HFFc6 (cell line): ENCODE measurements around the gene FRY. TPM values are rescaled to one million over a fixed set of nuclear protein-coding genes. Genes with fewer than 3 reads are reported as not detected.
"Not testable (repeated sequence)": the region's sequence is repeated elsewhere in the genome, so short reads cannot be mapped to it uniquely, and the experiment has no call there.

ENCODE experiments used
- DNase-seq: peaks from one replicate; pipeline ENCODE4 v3.0.0-alpha.2; 2018
- H3K27ac Mint-ChIP-seq: 2 replicates; pipeline ENCODE4 v1.8.0; 2020; ENCODE audit warnings: mild to moderate bottlenecking, mixed read lengths
- H3K27me3 Mint-ChIP-seq: 2 replicates; pipeline ENCODE4 v1.8.0; 2021; ENCODE audit warnings: mild to moderate bottlenecking, moderate library complexity, mixed read lengths; ENCODE audit not compliant: insufficient read depth
- H3K36me3 Mint-ChIP-seq: 2 replicates; pipeline ENCODE4 v1.8.0; 2021; ENCODE audit warnings: low read depth, mixed read lengths
- H3K4me1 Mint-ChIP-seq: 2 replicates; pipeline ENCODE4 v1.8.0; 2020; ENCODE audit warnings: low read depth, mixed read lengths
- H3K4me3 Mint-ChIP-seq: 2 replicates; pipeline ENCODE4 v1.8.0; 2020; ENCODE audit warnings: mild to moderate bottlenecking, moderate library complexity, mixed read lengths
- H3K9me3 Mint-ChIP-seq: 2 replicates; pipeline ENCODE4 v1.8.0; 2020; ENCODE audit warnings: mild to moderate bottlenecking, mixed read lengths
- total RNA-seq, 6 experiments: library from RNA; stranded (reverse); fragmentation: NEBNext Ultra II Directional; extraction: Animal tissue kit (Norgen Biotek cat#: 25700); gene quantifications; 2 replicates in 1 of 6; 3 replicates in 5 of 6; pipeline ENCODE4 v1.2.3, GENCODE V29; 2021
- TF ChIP-seq, protein P1 (sequence below): fragments of 200-600 bp; sonication (generic); IDR thresholded peaks from 2 replicates; pipeline ENCODE4 v1.5.0; 2021; ENCODE audit warnings: antibody characterized with exemption, mild to moderate bottlenecking

FRY gene
- total RNA-seq, 6 experiments from 2014 or later: 12.3 to 19.2 (median 13.8) TPM

DNA sequence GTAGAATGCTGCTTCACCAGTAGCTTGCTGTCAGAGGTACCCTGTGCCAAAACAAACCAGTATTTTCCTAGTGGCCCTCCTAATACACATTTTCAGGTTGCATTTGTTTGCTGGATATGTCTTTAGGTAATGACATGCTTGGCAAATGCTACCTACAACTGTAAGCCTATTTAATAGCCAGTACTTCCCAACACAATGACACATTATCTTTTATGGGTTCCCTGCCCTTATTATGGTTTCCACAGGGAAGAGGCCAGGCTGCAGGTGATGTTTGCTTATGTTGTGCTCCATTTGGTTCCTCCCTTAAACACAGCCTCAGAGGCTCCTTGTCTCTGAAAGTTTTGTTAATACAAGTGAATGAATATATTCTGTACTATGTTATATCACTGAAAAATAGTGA is 24.7 kb downstream of the FRY start:
- no peak for DNase-seq
- Mint-ChIP-seq H3K4me1 (peaks cover 7% of the 10 kb centered on the region; the same call in 1 of the 2 replicates), H3K36me3 (no peaks in the 10 kb centered on the region), H3K27me3 (no peaks in the 10 kb centered on the region; the same call in 1 of the 2 replicates), H3K4me3 (no peak overlapping the region), H3K9me3 (no peaks in the 10 kb centered on the region), H3K27ac (no peak overlapping the region)
- TF ChIP-seq, protein P1, sequence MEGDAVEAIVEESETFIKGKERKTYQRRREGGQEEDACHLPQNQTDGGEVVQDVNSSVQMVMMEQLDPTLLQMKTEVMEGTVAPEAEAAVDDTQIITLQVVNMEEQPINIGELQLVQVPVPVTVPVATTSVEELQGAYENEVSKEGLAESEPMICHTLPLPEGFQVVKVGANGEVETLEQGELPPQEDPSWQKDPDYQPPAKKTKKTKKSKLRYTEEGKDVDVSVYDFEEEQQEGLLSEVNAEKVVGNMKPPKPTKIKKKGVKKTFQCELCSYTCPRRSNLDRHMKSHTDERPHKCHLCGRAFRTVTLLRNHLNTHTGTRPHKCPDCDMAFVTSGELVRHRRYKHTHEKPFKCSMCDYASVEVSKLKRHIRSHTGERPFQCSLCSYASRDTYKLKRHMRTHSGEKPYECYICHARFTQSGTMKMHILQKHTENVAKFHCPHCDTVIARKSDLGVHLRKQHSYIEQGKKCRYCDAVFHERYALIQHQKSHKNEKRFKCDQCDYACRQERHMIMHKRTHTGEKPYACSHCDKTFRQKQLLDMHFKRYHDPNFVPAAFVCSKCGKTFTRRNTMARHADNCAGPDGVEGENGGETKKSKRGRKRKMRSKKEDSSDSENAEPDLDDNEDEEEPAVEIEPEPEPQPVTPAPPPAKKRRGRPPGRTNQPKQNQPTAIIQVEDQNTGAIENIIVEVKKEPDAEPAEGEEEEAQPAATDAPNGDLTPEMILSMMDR: no peak

DNA sequence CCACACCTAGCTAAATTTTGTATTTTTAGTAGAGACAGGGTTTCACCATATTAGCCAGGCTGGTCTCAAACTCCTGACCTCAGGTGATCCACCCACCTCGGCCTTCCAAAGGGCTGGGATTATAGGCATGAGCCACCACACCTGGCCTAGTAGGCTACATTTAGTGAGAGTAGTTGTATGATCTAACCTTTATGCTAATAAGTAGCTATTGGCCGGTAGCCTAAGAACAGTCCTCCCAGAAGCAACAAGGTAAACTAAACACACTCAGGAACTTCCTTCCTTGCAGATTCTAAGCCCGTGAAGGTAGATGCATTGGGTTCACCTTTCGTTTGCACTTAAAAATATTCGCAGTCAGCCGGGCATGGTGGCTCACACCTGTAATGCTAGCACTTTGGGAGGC is 25.8 kb downstream of the FRY start:
- not testable (repeated sequence) for H3K4me3 Mint-ChIP-seq, DNase-seq, H3K9me3 Mint-ChIP-seq, H3K27ac Mint-ChIP-seq, H3K27me3 Mint-ChIP-seq, H3K36me3 Mint-ChIP-seq, H3K4me1 Mint-ChIP-seq

DNA sequence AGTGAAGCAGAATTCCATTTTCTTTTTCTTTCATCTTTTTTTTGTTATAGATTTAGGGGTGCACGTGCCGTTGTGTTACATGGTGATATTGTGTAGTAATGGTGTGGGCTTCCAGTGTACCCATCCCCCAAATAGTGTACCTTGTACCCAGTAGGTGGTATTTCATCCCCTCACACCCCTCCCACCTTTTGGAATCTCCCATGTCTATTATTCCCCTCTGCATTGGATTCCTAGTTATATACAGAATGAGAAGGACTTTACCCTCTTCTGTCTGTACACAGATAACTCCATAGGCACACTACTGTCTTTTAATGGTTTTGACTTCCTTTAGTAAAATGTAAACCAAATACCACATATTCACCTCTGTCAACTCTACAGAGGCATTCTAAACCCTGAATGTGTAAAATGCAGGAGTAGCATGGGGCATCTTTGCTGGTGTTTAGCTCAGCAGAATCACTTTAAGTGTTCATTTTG is 28.0 kb downstream of the FRY start:
- Mint-ChIP-seq H3K27ac (no peak overlapping the region), H3K27me3 (no peaks in the 10 kb centered on the region), H3K36me3 (no peaks in the 10 kb centered on the region), H3K9me3 (no peaks in the 10 kb centered on the region), H3K4me1 (no peaks in the 10 kb centered on the region), H3K4me3 (no peak overlapping the region)
- DNase-seq: no peak
- TF ChIP-seq, protein P1: no peak

DNA sequence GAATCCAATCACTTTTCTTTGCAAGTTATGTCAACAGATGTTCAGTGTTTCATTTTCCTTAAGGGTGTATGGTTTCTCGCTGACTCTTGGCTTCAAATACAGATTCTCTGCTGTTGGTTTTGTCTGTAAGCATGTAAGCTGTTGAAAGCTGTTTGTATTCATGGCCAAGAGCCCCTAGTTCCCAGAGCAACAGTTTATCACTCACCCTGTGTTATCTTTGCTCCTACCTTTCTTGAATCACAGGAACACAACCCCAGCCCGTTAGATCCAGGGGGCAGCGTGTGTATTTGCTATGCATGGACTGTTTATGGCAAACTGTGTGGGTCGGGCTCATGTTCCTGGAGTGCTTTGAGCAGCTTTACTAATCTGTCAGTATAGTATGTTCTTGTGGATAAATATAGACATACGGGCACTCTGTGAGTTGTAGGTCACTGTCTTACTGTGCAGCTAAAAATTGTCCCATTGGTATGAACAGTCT is 28.9 kb downstream of the FRY start:
- Mint-ChIP-seq H3K36me3 (no peaks in the 10 kb centered on the region), H3K4me1 (no peaks in the 10 kb centered on the region), H3K27me3 (no peaks in the 10 kb centered on the region), H3K4me3 (no peak overlapping the region), H3K27ac (no peak overlapping the region), H3K9me3 (no peaks in the 10 kb centered on the region)
- no peak for DNase-seq
- TF ChIP-seq, protein P1: no peak

DNA sequence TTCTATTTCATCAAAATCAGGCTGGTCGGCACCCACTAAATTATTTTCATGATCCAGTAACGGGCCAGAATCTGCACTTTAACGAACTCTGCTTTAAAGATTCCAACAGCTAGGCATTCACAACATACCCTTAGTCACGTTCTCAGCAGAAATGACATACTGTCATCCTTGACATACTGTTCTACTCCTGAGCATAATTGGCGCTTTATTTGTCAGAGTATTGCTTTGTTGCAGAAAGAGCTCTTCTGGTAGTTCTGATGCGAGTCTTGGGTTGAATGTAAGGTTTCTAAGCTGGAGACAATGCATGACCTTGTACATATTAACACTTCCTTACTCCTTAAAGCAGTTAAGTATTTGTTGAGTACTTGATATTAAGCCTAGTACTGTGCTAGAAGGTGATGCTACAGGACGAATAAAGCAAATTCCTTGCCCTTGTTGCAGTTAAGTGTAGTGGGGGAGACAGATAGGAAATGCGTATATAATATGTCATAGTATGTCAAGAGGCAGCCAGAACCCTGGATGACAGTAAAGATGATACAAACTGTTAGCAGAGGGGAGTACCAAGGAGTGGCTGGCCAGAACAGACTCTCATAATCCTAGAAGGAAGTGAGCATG is 32.2 kb downstream of the FRY start:
- no peaks in the 10 kb centered on the region for H3K36me3 Mint-ChIP-seq
- H3K27me3 Mint-ChIP-seq: no peaks in the 10 kb centered on the region
- no peak for DNase-seq
- H3K27ac Mint-ChIP-seq: no peak overlapping the region
- no peaks in the 10 kb centered on the region for H3K4me1 Mint-ChIP-seq
- H3K9me3 Mint-ChIP-seq: no peaks in the 10 kb centered on the region
- no peak overlapping the region for H3K4me3 Mint-ChIP-seq
- TF ChIP-seq, protein P1: no peak

DNA sequence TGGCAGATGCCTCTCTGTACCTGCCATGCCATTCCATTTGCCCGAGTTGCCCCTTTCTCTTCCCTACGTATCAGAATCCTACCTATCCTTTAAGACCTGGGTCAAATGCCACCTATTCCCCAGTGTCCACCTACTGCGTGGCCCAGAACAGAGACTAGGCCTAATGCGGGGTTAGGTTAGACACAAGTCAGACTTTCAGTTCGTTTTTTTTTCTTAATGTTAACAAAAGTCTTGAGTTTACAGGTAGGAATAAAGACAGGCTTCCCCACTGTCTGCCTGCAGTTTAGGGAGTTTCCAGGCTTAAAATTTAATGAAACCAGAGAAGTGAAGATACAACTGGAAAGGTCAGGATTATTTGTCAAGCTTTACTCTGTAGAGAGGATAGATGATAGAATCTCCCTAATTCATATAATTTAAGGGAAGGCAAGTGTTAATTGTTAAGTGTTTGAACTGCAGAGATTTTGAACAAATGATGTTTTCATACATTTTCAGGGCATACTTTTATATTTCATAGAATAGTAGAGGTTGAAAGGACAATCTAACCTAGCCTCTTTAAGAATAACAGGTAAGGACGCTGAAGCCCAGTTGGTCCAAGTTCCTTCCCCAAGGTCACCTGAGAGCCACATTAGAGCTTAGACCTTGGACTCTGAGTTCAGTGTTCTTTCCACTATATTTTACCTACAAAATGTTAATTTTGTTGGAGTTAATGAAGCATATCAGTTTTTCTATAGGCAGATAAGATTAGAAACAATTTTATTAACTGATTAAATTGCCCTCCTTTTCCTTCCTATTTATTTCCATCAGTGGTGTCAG is 35.8 kb downstream of the FRY start:
- Mint-ChIP-seq H3K9me3 (peaks cover 17% of the 10 kb centered on the region), H3K27ac (no peak overlapping the region), H3K4me1 (no peaks in the 10 kb centered on the region), H3K27me3 (no peaks in the 10 kb centered on the region), H3K36me3 (peaks cover 13% of the 10 kb centered on the region; the same call in 1 of the 2 replicates), H3K4me3 (no peak overlapping the region)
- TF ChIP-seq, protein P1: no peak
- DNase-seq: no peak
